ENCODE measurements around the gene SH3PXD2A. TPM values are rescaled to one million over a fixed set of nuclear protein-coding genes. Genes with fewer than 3 reads are reported as not detected.

The SH3PXD2A gene
- total and polyA plus RNA-seq, 9 of the 15 experiments (the other 6 are each of a cell fraction or from before 2014, with no cell fraction given), result 0.41 to 9.3 (median 2.5) TPM

DNA sequence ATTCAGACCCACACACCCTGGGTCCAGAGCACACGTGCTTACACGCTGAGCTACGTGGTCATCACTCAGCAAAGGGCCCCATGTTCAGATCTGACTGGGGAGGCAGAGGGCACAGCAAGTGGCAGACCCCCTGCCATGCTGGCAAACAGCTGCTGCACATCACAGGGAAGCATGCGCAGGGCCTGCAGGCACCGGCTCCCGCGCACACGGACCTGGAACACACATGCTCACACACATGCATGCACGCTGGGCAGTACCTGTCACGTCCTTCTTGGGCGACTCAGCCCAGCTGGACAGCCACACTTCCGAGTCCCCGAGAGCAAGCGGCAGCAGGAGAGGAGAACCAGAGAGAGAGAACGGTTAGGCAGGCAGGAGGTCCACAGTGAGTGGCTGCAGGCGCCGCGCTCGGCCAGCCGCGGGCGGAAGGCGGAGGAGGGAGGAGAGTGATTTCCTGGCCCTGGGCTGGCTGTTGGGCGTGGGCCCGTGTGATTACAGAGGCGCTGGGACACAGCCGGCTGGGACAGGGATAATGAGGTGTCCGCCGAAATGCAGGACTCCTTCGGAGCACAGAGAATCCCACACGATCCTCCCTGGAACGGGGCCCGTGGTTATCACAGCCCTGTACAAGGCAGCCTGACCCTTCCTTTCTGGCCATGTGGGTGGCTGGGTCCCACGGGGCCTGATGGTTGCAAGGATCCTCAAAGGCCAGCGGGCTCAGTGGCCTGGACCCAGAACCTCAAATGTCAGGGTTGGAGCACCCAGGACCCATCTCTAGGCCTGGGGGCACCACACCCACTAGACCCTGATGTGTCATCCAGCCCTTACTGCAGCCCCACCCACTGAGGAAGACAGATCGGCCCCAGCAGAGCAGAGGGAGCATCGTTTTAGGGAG, 186.8 kb downstream of the SH3PXD2A start:
- Histone ChIP-seq H3K36me3 (ENCODE audit: control insufficient read depth, insufficient read depth, low read length) (peaks cover 10% of the 10 kb centered on the region; the same call in 1 of the 3 replicates), H3K4me1 (replicated peaks in 1 of 2; ENCODE audit: control insufficient read depth in 2 of 2, insufficient read depth in 2 of 2, low read length in 2 of 2) (peaks cover 14 to 36% of the 10 kb centered on the region in 2 experiments), H3K79me2 (ENCODE audit: control insufficient read depth, insufficient read depth, low read length) (peaks cover 36% of the 10 kb centered on the region), H3K9me1 (ENCODE audit: control insufficient read depth, insufficient read depth, low read length) (no peaks in the 10 kb centered on the region), H3K27ac (ENCODE audit: extremely low read depth, low read depth, low read length) (peak overlapping the region; percentile 70), H3K9me3 (replicated peaks; ENCODE audit: control insufficient read depth, insufficient read depth, low read depth, low read length) (no peaks in the 10 kb centered on the region), H3K4me3 (peak overlapping the region; percentile 44), H4K20me1 (replicated peaks; ENCODE audit: control insufficient read depth, insufficient read depth, low read length) (no peaks in the 10 kb centered on the region), H3K9ac (ENCODE audit: insufficient read depth in 1 of 2, low read depth in 2 of 2, low read length in 2 of 2) (peak overlapping the region; percentile 64 to 93), H2AFZ (ENCODE audit: low read depth, low read length) (peak overlapping the region; percentile 97), H3K27me3 (ENCODE audit: control insufficient read depth in 2 of 2, insufficient read depth in 2 of 2, low read length in 2 of 2) (no peaks in the 10 kb centered on the region), H3K4me2 (ENCODE audit: insufficient read depth, low read length) (peak overlapping the region; percentile 97)
- in situ Hi-C loops (cut with MboI) (no loop called here), intact Hi-C loops (cut with micrococcal nuclease) (loop anchor here (5.0 kb wide), 1 partner anchor 51 kb away; no protein-coding TSS in a partner anchor)
- 2% methylated on average over 35 of the region's 37 CpGs for WGBS (ENCODE audit: insufficient coverage, low coverage, missing lambda C conversion rate)
- TSS peak; percentile 35 for BruUV-seq (replicated peaks)
- FAIRE-seq (peak; percentile 77), DNase-seq (ENCODE audit: extremely low read depth in 1 of 4, low spot score in 3 of 4) (peak; percentile 71 to 77 (median 74)), ATAC-seq (peak; percentile 91)
- ChIA-PET POLR2A (interaction anchor here (1.1 to 1.5 kb wide), 2 partner anchors 10 to 13 kb away, joined by 4 to 5 read pairs; no protein-coding TSS in a partner anchor), CTCF (ENCODE audit: low intra/inter-chr PET ratio) (no interaction called here)
- TF ChIP-seq SRSF1 (IDR thresholded peaks at IDR 0.05; ENCODE audit: low read depth, low read length) (no peak), TCF7 (IDR thresholded peaks at IDR 0.05; ENCODE audit: borderline replicate concordance) (no peak), NR4A1 (CRISPR knock-in tag; IDR thresholded peaks at IDR 0.05) (no peak), NR4A1 (tag; IDR thresholded peaks at IDR 0.05) (0 out of 2 replicates have a peak, but pooled peaks have one; percentile 47), CREB1 (IDR thresholded peaks at IDR 0.05) (peak; percentile 49; the same call in 1 of the 2 replicates), CREB1 (CRISPR knock-in tag; IDR thresholded peaks at IDR 0.05) (peak; percentile 32; the same call in 1 of the 2 replicates), NFIX (CRISPR knock-in tag; IDR thresholded peaks at IDR 0.05; ENCODE audit: low read depth) (no peak), CBFA2T2 (conservative IDR thresholded peaks at IDR 0.05) (peak; percentile 35), MAZ (CRISPR knock-in tag; conservative IDR thresholded peaks at IDR 0.05 in 1 of 2, IDR thresholded peaks at IDR 0.05 in 1 of 2) (no peak; a peak in 1 of 4 replicates), TCF3 (CRISPR knock-in tag; IDR thresholded peaks at IDR 0.05) (peak; percentile 23; the same call in 1 of the 2 replicates), NONO (IDR thresholded peaks at IDR 0.05; ENCODE audit: low read depth in 2 of 2, low read length in 1 of 2) (no peak)
- TF ChIP-seq, protein P1, sequence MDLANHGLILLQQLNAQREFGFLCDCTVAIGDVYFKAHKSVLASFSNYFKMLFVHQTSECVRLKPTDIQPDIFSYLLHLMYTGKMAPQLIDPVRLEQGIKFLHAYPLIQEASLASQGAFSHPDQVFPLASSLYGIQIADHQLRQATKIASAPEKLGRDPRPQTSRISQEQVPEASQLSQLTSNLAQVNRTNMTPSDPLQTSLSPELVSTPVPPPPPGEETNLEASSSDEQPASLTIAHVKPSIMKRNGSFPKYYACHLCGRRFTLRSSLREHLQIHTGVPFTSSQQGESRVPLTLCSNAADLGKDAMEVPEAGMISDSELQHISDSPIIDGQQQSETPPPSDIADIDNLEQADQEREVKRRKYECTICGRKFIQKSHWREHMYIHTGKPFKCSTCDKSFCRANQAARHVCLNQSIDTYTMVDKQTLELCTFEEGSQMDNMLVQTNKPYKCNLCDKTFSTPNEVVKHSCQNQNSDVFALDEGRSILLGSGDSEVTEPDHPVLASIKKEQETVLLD (IDR thresholded peaks at IDR 0.05), result 0 out of 2 replicates have a peak, but pooled peaks have one; percentile 36
- TF ChIP-seq, protein P2, sequence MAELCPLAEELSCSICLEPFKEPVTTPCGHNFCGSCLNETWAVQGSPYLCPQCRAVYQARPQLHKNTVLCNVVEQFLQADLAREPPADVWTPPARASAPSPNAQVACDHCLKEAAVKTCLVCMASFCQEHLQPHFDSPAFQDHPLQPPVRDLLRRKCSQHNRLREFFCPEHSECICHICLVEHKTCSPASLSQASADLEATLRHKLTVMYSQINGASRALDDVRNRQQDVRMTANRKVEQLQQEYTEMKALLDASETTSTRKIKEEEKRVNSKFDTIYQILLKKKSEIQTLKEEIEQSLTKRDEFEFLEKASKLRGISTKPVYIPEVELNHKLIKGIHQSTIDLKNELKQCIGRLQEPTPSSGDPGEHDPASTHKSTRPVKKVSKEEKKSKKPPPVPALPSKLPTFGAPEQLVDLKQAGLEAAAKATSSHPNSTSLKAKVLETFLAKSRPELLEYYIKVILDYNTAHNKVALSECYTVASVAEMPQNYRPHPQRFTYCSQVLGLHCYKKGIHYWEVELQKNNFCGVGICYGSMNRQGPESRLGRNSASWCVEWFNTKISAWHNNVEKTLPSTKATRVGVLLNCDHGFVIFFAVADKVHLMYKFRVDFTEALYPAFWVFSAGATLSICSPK (IDR thresholded peaks at IDR 0.05; ENCODE audit: borderline replicate concordance), result no peak
- TF ChIP-seq, protein P3, sequence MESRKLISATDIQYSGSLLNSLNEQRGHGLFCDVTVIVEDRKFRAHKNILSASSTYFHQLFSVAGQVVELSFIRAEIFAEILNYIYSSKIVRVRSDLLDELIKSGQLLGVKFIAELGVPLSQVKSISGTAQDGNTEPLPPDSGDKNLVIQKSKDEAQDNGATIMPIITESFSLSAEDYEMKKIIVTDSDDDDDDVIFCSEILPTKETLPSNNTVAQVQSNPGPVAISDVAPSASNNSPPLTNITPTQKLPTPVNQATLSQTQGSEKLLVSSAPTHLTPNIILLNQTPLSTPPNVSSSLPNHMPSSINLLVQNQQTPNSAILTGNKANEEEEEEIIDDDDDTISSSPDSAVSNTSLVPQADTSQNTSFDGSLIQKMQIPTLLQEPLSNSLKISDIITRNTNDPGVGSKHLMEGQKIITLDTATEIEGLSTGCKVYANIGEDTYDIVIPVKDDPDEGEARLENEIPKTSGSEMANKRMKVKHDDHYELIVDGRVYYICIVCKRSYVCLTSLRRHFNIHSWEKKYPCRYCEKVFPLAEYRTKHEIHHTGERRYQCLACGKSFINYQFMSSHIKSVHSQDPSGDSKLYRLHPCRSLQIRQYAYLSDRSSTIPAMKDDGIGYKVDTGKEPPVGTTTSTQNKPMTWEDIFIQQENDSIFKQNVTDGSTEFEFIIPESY (CRISPR knock-in tag; IDR thresholded peaks at IDR 0.05), result peak; percentile 69; the same call in 1 of the 2 replicates

Measured in K562 (cell line).